NCI-H1417 (cell line): Measurements from ENCODE around the gene PNPLA3.

ENCODE experiments used
- DNase-seq, 3 experiments: peaks; one replicate each; lab custom pipeline; 2025; lab: John Stamatoyannopoulos, UW

PNPLA3 gene

DNA sequence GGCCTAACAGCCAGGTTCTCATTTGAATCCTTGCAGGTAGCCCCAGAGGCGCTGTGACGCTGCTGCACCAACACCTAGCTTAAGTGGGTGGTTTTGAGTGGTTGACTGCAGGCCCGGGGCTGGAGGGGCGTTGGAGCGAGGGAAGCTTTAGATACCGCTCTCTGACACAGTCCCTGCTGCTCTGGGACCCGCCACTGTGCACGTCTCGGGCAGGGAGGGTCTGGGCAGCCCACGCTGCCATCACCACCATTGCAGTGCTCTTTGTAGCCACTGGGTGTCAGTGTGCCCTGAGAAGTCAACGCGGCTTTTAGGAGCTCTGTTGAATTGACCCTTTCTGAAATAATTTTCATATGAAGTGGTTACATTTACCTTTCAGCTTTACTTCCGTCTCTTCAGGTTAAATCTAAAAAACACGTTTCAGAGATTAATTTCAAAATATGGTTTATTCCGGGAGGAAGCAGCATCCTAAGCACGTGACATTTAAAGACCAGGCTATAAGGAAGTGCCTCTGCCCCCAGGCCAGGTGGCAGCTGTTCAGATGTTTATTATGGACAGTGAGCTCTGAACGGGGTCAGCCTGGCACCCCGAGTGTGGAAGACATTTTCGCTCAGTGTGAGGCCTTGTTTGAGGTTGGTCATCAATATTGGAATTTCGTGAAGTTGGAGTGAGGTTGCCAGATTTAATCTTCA is 69.6 kb downstream of the PNPLA3 start:
- DNase-seq = peak; percentile 38 to 82 (median 46)

DNA sequence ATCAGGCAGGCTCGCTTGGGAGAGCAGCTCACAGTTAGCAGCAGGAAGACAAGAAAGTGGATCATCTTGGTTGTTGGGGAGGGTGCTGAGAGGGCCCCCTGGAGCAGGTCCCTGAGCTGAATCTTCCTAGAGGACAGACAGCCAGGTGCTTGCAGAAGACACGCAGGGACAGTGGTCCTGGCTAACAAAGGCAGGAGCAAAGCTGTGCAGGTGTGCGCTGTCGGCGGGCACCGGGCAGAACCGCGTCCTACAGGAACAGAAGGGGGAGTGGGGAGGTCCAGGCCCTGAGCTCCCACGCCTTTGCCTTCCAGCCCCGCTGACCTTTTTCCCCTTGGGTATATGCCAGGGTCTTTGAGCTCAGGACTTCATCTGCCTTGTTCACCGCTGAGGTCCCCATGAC is 70.4 kb downstream of the PNPLA3 start:
- DNase-seq = peak in 2 of 3 experiments; percentile 47 to 68

DNA sequence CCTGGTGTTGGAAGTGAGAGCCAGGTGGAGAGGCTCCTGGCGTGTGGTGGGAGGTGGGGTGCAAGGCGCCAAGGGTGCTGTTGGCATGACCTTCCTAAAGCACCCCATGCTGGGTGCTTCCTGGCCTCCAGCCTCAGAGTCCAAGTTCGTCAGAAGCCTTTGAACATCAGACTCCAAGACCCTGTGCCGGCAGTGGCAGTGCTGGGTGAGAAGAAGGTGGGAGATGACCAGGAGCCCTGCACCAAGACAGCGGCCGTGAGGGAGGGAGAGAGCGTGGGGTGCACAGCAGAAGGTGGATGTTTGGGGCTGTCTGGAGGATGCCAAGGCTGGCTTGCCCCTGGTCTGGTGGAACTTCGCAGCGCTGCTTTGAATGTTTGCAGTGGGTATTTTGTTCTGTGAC is 70.8 kb downstream of the PNPLA3 start:
- DNase-seq = no peak

DNA sequence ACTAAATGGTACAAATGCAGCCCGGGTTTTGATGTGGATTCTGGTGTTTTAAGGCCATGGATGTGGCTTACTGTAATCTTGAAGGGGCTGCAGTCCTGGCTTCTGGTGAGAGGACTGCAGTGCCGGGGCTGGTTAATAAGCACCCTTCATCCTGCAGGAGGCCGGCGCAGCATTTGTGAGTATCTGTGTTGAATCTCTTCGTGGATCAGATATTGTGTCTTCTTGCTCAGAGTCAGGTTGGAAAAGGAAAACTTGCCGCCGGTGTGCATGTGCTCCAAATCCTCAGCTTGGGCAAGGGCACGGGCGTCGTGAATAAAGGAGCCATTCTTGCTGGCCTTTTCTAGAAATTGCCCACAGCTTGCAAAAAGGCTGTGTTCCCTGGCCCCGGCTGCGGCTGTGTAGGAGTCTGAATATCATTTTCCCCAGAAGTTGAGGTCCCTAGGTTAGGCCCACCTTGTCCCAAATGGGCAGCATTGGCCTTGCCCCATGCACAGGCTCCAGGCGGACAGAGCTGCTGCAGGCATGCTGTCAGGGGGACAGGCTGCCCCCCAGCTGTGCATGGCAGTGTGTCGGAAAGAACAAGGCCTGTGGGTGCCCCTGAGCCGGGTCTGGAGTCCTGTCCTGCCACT is 71.6 kb downstream of the PNPLA3 start:
- DNase-seq = no peak

DNA sequence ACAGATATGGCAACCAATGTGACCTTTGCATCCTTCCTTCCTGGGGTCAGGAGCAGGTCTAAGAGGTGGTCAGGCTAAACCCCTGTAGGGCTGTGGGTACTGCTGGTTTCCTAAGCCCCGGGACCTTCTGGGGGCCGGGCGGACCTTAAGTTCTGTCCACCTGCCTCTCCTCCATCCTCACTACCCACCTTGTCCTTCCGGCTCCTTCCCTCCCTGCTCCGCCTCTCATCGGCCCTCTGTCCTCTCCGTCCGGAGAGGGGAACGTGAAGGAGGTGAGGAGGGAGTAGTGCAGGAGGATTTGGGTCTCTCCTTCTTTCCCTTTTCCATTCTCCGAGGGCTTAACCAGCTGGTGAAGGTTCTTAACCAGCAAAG is 72.2 kb downstream of the PNPLA3 start:
- DNase-seq = no peak

DNA sequence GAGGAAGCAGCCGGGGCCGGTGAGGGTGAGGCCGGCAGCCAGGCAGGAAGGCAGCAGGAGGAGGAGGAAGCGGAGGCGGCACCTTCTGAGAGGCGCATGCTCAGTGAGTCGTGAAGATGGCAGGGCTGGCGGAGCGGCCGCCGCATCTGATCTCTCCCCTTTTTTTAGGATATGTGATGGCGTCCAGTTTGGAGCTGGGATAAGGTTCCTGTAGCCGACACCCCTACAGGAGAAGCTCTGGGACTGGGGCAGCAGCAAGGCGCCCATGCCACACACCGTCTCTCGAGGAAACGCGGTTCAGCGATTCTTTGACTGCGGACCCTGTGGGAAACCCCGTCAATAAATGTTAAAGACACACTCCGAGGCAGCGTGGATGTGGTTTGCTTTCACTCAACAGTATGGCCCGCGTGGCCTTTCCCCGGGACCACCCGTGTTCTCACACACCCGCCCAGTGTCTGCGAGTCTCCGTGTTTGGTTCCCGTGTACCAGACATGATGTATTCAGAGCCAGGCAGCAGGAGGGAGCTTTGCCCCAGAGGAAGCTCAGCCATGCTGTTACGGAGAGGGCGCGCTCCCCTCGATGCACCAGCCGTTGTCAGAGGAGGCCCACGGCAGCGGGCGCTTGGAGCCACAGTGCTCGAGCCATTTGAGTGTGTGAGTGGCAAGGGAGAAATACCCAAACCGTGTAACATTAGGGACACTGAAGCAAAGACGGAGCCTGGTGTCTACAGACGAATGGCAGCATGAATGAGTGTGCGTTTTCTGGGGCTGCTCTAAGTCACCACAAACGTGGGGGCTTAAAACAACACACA is 72.8 kb downstream of the PNPLA3 start:
- DNase-seq = no peak

DNA sequence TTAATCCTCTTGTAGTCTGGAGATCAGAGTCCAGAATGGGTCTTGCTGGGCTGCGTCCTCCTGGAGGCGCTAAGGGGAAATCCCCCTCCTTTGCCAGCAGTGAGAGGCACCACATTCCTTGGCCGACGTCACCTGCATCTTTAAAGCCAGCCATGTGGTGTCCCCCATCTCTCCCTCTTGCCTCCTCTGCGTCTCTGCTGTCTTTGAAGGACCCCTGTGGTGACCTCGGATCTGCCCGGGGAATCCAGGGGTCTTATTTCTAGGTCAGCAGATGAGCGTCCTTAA is 73.3 kb downstream of the PNPLA3 start:
- DNase-seq = no peak
